GM10266 (cell line): ENCODE results near the gene HOXB1.

Experiments
- DNase-seq: peaks from one replicate; pipeline ENCODE4 v3.0.0; 2012; ENCODE audit errors: extremely low spot score
- CTCF ChIP-seq: IDR thresholded peaks from 2 replicates; pipeline ENCODE4 v1.5.1; 2012; ENCODE audit warnings: mild to moderate bottlenecking, low read depth; ENCODE audit not compliant: control insufficient read depth, insufficient read depth; ENCODE audit errors: missing control alignments

Gene HOXB1

DNA sequence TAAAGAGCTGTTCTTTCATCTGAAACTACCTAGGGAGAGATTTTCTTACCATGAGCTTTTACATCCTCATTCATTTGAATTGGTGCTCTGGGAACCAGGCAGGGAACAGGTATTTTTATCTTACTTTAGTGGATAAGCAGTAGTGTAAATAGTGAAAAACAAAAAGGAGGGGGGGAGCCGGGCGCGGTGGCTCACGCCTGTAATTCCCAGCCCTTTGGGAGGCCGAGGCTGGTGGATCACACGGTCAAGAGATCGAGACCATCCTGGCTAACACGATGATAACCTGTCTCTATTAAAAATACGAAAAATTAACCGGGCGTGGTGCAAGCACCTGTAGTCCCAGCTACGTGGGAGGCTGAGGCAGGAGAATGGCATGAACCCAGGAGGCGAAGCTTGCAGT lies 41.0 kb downstream of the HOXB1 start:
- TF ChIP-seq CTCF: no peak

GRCh38 chr17:48488548-48489106 lies 42.2 kb downstream of the HOXB1 start:
- TF ChIP-seq CTCF: no peak
- no peak for DNase-seq

More for the DNA sequence above, 41.0 kb downstream of the HOXB1 start:
- DNase-seq: no peak

DNA sequence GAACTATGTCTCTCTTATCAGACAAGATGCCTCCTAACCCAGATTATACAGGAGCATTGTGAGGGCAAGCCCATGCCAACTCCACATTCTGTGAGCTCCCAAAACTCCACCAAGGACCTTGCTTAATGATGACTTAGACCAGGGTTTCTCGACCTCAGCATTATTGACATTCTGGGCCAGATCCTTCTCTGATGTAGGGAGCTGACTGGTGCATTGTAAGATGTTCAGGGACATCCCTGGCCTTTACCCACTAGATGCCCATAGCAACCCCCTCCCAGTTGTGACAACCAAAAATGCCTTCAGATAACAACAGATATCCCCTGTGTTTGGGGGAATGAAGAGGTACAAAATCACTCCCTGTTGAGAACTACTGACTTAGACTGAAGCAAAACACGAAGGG lies 43.6 kb downstream of the HOXB1 start:
- DNase-seq: no peak
- TF ChIP-seq CTCF: no peak

- no peak for DNase-seq
- TF ChIP-seq CTCF: no peak
Observed at GRCh38 chr17:48486557-48486956, 44.3 kb downstream of the HOXB1 start.

DNA sequence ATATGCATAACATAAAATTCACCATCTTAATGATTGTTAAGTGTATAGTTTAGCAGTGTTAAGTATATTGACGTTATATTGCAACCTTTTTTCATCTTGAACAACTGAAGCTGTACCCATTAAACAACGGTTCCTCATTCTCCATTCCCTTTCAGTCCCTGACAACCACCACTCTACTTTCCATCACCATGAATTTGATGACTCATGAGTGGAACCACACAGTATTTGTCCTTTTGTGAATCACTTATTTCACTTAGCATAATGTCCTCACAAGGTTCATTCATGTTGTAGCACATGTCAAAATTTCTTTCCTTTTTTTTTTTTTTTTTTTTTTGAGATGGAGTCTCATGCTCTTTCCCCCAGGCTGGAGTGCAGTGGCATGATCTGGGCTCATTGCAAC lies 46.0 kb downstream of the HOXB1 start:
- no peak for DNase-seq
- TF ChIP-seq CTCF: no peak

DNA sequence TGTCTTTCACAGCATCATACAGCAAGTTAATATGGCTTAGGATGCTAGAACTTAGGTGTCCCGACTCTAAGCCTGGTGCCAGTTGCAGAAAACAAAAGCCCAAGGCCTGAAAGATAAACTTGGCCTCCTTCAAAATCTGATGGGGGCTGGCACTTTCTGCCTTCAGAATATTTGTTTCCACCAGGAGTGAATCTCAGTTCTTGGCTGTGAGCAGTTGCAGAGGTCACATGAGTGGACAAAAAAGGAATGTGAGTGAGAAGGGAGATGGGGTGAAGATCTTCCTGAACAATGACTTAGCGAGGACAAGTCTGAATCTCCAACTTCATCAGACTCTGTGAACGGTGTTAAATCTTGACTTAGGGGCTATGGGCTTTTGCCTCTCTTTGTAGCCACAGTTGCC lies 46.6 kb downstream of the HOXB1 start:
- no peak for TF ChIP-seq CTCF
- DNase-seq: no peak

DNA sequence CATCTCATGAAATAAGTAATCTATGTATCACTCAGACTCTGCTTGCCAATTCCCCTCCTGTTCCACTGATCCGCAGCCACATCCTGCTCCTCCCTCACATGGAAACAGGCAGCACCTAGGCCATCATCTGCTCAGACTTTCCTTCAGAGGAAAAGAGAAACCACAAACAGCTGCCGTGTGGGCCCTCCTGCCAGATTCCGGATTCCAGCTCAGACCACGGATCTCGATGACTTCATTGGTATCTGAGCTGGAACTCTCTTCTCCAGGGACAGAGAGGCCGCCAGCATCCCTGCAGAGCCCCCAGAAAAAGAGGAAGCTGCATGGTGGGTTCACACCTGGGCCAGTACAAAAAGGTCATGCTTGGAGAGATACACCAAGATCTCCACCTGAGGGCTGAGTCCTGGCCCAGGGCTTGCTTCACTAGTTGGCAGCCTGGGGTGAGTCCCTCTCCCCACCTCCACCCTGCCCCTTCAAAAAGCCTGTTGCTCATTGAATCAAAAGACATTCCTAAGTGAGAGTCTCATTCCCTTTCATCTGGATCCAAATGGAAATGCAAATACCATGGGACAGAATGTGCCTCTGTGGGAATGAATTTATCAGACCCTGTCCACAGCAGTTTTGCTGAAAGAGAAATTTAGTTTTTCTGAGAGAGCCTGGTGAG lies 47.2 kb downstream of the HOXB1 start:
- DNase-seq: no peak
- no peak for TF ChIP-seq CTCF
